ENCODE results near the gene VEGFC.

- TF ChIP-seq ELF4 (IDR thresholded peaks at IDR 0.05) (no peak), FOXM1 (IDR thresholded peaks at IDR 0.05; ENCODE audit: borderline replicate concordance) (no peak), TARDBP (IDR thresholded peaks at IDR 0.05) (no peak), ARNT (IDR thresholded peaks at IDR 0.05) (no peak), LEF1 (IDR thresholded peaks at IDR 0.05; ENCODE audit: borderline replicate concordance) (no peak), NFRKB (IDR thresholded peaks at IDR 0.05) (no peak), L3MBTL2 (conservative IDR thresholded peaks at IDR 0.05) (no peak)
Measured at GRCh38 chr4:176841711-176842112, 49.0 kb upstream of the VEGFC start.
